OCI-LY7 (cell line): ENCODE data around the gene IRF3. TPM values are rescaled to one million over a fixed set of nuclear protein-coding genes. Genes with fewer than 3 reads are reported as not detected.

Source experiments
- BruUV-seq: library from RNA; stranded (reverse); fragments of 400-500 nt; replicated peaks from 2 replicates; lab custom pipeline; 2021; lab: Mats Ljungman, UMichigan
- CTCF ChIA-PET: fragments of 300-600 bp; sonication (Branson Sonifier 250); formaldehyde crosslinking; loops from one replicate; lab custom pipeline; 2022; ENCODE audit warnings: antibody characterized with exemption; ENCODE audit not compliant: unreplicated experiment; lab: Charles Lee
- POLR2A ChIA-PET: fragments of 300-600 bp; sonication (Branson Sonifier 250); formaldehyde crosslinking; loops from one replicate; lab custom pipeline; 2022; ENCODE audit warnings: antibody characterized with exemption; lab: Charles Lee
- DNase-seq: peaks from one replicate; pipeline ENCODE4 v3.0.0-alpha.2; 2015; ENCODE audit warnings: low spot score
- H2AFZ ChIP-seq: fragments of 200-600 bp; sonication (generic), shearing (Covaris generic); 2 replicates; pipeline ENCODE4 v1.6.1; 2014; ENCODE audit warnings: mild to moderate bottlenecking, antibody characterized with exemption, low read length, moderate library complexity
- H3K27ac ChIP-seq: fragments of 200-600 bp; sonication (generic); 2 replicates; pipeline ENCODE4 v1.5.1; 2014; ENCODE audit warnings: mixed run types, low read depth, mild to moderate bottlenecking, moderate library complexity, low read length, inconsistent platforms; ENCODE audit not compliant: poor library complexity, severe bottlenecking
- H3K36me3 ChIP-seq: fragments of 200-600 bp; sonication (generic); 2 replicates; pipeline ENCODE4 v1.6.1; 2014; ENCODE audit warnings: mild to moderate bottlenecking, antibody characterized with exemption, low read length, moderate library complexity, mixed read lengths; ENCODE audit not compliant: insufficient read depth
- H3K4me1 ChIP-seq: fragments of 200-600 bp; sonication (generic); 2 replicates; pipeline ENCODE4 v1.5.1; 2014; ENCODE audit warnings: mild to moderate bottlenecking, low read length; ENCODE audit not compliant: insufficient read depth, poor library complexity, severe bottlenecking
- H3K4me2 ChIP-seq: fragments of 200-600 bp; sonication (generic); 2 replicates; pipeline ENCODE4 v1.6.1; 2014; ENCODE audit warnings: mild to moderate bottlenecking, low read length
- H3K4me3 ChIP-seq: fragments of 200-600 bp; sonication (generic); 2 replicates; pipeline ENCODE4 v1.5.1; 2014; ENCODE audit warnings: mild to moderate bottlenecking, low read depth, low read length; ENCODE audit not compliant: poor library complexity, severe bottlenecking
- H3K79me2 ChIP-seq: fragments of 200-600 bp; sonication (generic); 2 replicates; pipeline ENCODE4 v1.6.1; 2016; ENCODE audit warnings: low read depth, mild to moderate bottlenecking, low read length, moderate library complexity, mixed read lengths; ENCODE audit not compliant: insufficient read depth
- H3K9me2 ChIP-seq: fragments of 200-600 bp; sonication (generic); 2 replicates; pipeline ENCODE4 v1.6.1; 2016; ENCODE audit warnings: mild to moderate bottlenecking, low read length, mixed read lengths; ENCODE audit not compliant: insufficient read depth
- H3K9me3 ChIP-seq: fragments of 200-600 bp; sonication (generic); 2 replicates; pipeline ENCODE4 v1.6.1; 2014; ENCODE audit warnings: mild to moderate bottlenecking, mixed run types, low read length, mixed read lengths
- H4K20me1 ChIP-seq: fragments of 200-600 bp; sonication (generic); 2 replicates; pipeline ENCODE4 v1.6.1; 2014; ENCODE audit warnings: mild to moderate bottlenecking, antibody characterized with exemption, low read length, moderate library complexity, mixed read lengths; ENCODE audit not compliant: insufficient read depth
- EZH2phosphoT487 ChIP-seq: fragments of 200-600 bp; sonication (generic); IDR thresholded peaks from 2 replicates; pipeline ENCODE4 v1.6.1; 2018; ENCODE audit warnings: low read depth, borderline replicate concordance, mild to moderate bottlenecking, mixed run types, antibody characterized with exemption, low read length, moderate library complexity, mixed read lengths
- intact Hi-C: fragments of 100-400 bp; cut with micrococcal nuclease; formaldehyde crosslinking; loops from one replicate; pipeline ENCODE4 v1.10.0; 2022; ENCODE audit not compliant: unreplicated experiment
- total RNA-seq, 2 experiments: library from RNA; depleted of rRNA in 1 of 2; stranded (reverse); fragments of >200 nt in 1 of 2; shearing (Covaris generic) in 1 of 2; gene quantifications; 2 replicates each; pipeline ENCODE4 v1.2.3, GENCODE V29; 2014 to 2022
- TF ChIP-seq, protein P1 (sequence below): fragments of 200-600 bp; sonication (generic); conservative IDR thresholded peaks from 2 replicates; pipeline ENCODE4 v1.5.1; 2014; ENCODE audit warnings: mild to moderate bottlenecking, antibody characterized with exemption, low read length, moderate library complexity, mixed read lengths

The IRF3 gene
- total RNA-seq, 2 experiments from 2014 or later, result 96.6 to 116 TPM

DNA sequence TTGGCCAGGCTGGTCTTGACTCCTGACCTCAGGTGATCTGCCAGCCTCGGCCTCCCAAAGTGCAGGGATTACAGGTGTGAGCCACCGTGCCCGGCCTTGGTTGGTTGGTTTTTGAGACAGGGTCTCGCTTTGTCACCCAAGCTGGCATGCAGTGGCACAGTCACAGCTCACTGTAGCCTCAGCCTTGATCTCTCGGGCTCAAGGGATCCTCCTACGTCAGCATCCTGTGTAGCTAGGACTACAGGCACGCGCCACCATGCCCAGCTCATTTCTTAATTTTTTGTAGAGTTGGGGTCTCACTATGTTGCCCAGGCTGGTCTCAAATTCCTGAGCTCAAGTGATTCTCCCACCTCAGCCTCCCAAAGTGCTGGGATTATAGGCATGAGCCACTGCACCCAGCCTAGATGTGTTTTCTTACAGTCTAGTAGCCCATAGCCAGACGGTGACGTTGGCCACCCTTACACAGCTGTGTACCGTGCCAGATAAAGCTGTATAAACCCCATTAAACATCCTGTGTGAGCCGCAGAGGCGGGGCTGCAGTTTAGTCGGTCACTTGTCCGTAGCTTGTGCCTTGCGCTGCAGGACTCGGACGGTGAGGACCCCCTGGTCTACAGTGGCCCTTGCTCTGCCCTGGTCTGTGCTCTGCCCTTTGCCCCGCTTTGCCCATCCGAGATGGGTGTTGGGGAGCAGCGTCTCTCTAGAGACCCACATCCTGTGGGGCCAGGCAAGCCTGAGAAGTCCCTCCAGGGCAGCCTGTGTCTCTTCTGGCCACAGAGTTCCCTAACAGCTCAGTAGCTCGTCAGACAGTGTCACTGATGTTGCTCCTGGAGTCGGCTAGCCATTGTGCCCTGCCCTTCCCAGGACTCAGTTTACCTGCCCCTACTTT is 9.8 kb downstream of the IRF3 start:
- no peak overlapping the region for H3K27ac ChIP-seq
- DNase-seq, result no peak
- POLR2A ChIA-PET, result interaction anchor here (0.6 to 1.9 kb wide), 2 partner anchors 14 to 19 kb away, joined by 5 read pairs; partner anchors contain the start of gene SCAF1
- H3K9me2 ChIP-seq, result no peaks in the 10 kb centered on the region
- H3K9me3 ChIP-seq, result no peaks in the 10 kb centered on the region
- H4K20me1 ChIP-seq, result no peaks in the 10 kb centered on the region
- H3K79me2 ChIP-seq, result no peaks in the 10 kb centered on the region
- H3K4me3 ChIP-seq, result no peak overlapping the region
- no peak overlapping the region for H2AFZ ChIP-seq
- H3K4me2 ChIP-seq, result no peak overlapping the region
- intact Hi-C loops, result no loop called here
- CTCF ChIA-PET, result no interaction called here
- H3K36me3 ChIP-seq, result peaks cover 85% of the 10 kb centered on the region
- TF ChIP-seq, protein P1, sequence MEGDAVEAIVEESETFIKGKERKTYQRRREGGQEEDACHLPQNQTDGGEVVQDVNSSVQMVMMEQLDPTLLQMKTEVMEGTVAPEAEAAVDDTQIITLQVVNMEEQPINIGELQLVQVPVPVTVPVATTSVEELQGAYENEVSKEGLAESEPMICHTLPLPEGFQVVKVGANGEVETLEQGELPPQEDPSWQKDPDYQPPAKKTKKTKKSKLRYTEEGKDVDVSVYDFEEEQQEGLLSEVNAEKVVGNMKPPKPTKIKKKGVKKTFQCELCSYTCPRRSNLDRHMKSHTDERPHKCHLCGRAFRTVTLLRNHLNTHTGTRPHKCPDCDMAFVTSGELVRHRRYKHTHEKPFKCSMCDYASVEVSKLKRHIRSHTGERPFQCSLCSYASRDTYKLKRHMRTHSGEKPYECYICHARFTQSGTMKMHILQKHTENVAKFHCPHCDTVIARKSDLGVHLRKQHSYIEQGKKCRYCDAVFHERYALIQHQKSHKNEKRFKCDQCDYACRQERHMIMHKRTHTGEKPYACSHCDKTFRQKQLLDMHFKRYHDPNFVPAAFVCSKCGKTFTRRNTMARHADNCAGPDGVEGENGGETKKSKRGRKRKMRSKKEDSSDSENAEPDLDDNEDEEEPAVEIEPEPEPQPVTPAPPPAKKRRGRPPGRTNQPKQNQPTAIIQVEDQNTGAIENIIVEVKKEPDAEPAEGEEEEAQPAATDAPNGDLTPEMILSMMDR, result no peak
- no peak for TF ChIP-seq EZH2phosphoT487
- no TSS peak for BruUV-seq
- no peaks in the 10 kb centered on the region for H3K4me1 ChIP-seq

DNA sequence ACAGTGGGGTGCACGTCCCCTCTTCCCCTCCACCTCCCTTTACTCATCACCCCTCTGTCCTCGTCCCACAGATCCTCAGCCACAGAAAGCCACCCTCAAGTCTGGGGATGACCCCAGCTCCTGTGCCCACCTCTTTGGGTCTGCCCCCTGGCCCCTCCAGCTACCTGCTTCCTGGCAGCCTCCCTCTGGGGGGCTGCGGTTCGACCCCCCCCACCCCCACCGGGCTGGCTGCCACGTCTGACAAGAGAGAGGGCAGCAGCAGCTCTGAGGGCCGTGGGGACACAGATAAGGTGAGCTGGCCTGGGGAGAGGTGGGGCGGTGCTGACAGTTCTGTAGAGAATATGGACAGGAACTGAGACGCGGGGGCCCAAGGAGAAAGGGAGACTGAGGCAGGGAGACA is 11.1 kb downstream of the IRF3 start:
- BruUV-seq, result no TSS peak
- Histone ChIP-seq H3K4me3 (no peak overlapping the region), H3K9me2 (no peaks in the 10 kb centered on the region), H4K20me1 (no peaks in the 10 kb centered on the region), H3K4me1 (no peaks in the 10 kb centered on the region), H3K4me2 (no peak overlapping the region), H2AFZ (no peak overlapping the region), H3K79me2 (no peaks in the 10 kb centered on the region), H3K36me3 (peaks cover 87% of the 10 kb centered on the region), H3K27ac (no peak overlapping the region), H3K9me3 (no peaks in the 10 kb centered on the region)
- ChIA-PET CTCF (no interaction called here), POLR2A (interaction anchor here (1.9 kb wide), 1 partner anchor 13 kb away, joined by 5 read pairs; the partner anchor contains the start of gene SCAF1)
- DNase-seq, result no peak
- intact Hi-C loops, result no loop called here
- TF ChIP-seq, protein P1, result no peak

DNA sequence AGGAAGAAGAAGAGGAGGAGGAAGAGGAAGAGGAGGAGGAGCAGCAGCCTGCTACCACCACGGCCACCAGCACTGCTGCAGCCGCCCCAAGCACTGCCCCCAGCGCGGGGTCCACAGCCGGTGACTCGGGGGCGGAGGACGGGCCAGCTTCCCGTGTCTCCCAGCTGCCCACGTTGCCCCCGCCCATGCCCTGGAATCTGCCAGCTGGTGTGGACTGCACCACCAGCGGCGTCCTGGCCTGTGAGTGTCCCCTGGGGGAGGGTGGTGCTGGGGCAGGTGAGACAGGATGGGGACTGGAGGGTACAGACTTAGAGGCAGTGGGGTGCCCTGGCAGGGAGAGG is 12.2 kb downstream of the IRF3 start:
- Histone ChIP-seq H2AFZ (no peak overlapping the region), H3K27ac (no peak overlapping the region), H3K4me2 (no peak overlapping the region), H3K36me3 (peaks cover 83% of the 10 kb centered on the region), H3K9me3 (no peaks in the 10 kb centered on the region), H3K9me2 (no peaks in the 10 kb centered on the region), H3K4me3 (no peak overlapping the region), H4K20me1 (no peaks in the 10 kb centered on the region), H3K79me2 (no peaks in the 10 kb centered on the region), H3K4me1 (no peaks in the 10 kb centered on the region)
- ChIA-PET CTCF (no interaction called here), POLR2A (no interaction called here)
- no TSS peak for BruUV-seq
- DNase-seq, result no peak
- intact Hi-C loops, result no loop called here
- no peak for TF ChIP-seq EZH2phosphoT487
- TF ChIP-seq, protein P1, result no peak
